NCI-H2171 (cell line): ENCODE data around the gene SOX11.

Experiments
- DNase-seq: peaks from one replicate; lab custom pipeline; 2025; lab: John Stamatoyannopoulos, UW

The SOX11 gene

DNA sequence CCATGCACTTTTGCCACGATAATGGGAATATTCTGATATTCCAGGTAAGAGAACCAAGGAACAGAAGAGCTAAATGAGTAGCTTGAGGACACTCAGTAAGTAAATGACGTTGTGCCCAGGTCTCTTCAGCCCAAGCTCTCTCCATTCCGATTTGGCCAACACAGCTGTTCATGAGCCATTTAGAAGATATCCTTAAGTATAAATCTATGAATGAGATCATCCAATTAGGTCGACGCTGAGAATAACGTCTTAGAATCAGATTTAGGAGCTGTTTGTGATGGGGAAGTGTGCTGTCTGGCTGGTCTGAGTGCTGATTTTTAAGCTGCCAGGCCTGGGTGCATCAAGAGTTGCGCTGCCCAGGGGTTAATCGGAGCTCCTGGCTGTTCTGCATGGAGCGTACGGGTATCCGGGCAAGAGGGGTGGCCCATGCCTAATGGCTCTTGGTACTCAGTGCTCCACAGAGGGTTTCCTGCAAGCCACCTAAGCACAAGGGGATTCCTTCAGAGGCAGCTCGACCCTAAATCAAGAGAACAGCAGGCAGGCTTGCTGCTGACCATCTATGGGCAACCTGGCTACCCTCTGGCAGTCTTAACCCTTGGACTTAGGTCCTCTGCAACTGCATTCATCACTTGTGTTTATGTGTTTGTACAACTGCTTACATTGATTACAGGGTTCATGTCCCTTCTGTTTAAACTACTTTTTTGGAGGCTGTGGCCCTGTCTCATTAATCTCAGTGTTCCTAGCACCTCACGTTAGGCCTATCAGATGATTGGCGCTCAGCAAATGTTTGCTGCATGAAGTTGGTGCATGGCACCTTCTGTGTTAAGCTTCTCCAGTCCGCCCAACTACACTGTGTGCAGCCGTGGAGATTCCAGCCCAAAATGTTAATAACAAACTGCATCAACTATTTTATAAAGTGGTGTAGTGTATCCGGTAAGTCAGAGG, 31.9 kb downstream of the SOX11 start:
- no peak for DNase-seq

DNA sequence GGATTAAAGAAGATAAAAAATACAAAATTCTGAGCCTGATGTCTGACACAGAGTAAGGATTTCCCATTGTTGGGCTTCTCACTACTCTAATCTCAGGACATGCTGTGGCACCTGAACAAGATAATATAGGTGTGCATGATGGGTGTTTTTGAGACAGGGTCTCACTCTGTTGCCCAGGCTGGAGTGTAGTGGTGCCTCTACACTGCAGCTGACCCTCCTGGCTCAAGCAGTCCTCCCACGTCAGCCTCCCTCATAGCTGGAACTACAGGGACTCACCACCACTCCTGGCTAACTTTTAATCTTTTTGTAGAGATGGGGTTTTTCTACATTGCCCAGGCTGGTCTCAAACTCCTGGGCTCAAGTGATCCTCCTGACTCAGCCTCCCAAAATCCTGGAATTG, 32.9 kb downstream of the SOX11 start:
- no peak for DNase-seq

DNA sequence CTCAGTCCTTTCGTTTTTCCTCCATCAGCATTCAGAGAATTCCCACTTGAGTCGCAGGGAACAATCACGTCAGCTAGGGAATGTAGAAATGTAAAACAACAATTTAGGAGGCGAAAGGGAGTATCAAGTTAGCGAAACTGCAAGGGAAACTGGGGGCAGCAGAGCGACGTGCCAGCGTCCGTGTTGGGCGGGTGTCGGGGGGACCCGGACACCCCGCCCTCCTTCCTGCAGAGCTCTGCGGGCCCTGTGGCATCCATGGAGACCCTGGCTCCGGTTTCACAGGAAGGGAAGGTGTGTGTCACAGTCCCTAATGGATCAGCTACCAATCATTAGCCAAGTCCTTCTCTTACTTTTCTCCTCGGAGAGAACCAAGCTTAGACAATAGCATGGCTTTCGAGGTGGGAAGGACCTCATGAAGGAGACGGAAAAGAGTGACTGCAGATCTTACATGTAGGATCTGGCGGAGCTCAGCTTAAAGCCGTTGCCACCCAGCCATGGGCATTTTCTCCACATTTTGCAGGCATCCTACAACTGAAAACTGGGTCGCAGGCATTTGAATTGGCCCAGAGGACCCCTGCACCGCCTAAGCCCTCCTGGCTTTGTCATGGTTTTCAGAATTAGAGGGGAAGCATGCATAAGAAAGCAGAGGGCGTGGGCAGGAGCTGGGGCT, 33.7 kb downstream of the SOX11 start:
- DNase-seq, result no peak

DNA sequence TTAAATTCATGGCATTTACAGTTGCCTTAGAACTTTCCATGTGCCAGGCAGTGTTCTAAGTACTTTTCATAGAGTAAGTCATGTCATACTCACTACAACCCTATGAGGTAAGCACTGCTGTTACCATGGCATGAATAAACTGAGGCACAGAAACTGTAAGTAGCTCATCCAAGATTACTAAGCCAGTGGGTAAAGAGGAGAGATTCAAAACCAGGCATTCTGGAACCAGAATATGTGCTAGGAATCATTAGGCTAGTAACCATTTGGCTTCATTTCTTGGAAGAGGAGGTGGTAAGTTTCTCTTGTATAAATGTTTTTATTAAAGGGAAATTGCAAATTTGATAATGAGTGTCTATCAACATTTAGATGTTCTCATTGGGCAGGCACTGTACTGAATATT, 35.1 kb downstream of the SOX11 start:
- no peak for DNase-seq

DNA sequence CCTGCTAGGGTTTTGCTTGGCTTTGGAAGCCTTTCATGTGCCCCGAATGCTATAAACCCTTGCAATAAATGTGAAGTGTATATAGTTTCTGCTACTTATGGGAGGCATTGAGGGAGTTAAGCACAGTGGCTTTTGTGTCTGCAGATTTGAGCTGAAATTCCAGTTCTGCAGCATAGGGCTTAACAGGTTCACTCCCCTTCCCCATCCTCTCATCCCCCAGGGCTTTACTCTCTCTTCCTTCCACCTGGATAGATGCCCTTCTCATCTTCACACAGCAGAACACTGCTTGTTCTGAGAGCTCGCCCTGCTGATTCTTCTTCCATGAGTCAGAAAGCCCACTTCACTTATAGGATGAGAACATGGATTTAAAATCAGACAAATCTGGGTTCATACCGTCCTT, 37.2 kb downstream of the SOX11 start:
- no peak for DNase-seq

DNA sequence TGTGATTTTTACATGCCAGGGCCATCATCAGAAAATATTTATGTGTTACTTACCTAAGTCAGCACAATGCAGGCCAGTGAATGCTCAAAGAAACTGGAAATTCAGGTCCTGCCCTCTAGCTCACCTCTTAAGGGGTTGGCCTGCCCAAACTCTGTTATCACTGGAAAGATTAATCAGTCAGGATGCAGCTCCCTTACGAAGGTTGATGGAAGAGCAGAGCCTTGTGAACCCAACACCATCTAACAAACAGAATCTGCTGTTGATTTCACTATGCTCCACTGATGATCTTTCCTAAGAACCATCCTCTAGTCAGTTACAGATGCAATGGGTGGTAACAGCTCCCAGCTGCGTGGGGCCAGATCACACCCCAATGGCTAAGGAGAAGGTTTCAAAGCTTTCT, 38.2 kb downstream of the SOX11 start:
- DNase-seq, result no peak

DNA sequence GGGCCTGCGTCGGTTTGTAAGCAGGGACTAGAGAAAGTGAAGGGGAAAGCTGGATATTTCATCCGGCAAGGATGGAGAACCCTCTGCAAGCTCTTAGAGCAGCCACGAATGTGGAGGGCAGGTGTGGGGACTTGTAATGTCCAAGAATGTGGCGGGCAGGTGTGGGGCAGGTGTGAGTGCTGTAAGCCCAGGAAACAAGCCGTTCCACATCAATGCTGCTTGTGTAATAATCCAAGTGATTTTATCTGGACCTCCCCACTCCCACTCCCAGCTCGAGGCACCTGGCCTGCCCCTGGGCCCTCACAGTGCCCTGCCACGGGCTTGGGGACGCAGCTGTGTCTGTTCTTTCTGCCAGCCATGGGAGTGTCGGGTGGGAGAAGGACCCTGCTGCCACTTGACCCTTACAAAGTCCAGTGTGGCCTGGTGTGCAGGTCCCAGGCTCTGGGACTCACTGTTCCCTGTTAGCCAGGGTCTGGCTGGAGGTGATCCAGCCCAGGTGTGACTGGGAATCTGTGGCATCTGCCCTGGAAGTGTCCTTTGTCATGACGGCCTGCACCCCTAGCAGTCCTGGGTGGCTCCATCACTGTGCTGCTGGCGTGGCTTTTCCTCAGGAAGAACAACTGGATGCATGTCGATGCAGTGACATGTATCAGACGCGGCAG, 42.8 kb downstream of the SOX11 start:
- DNase-seq, result no peak

DNA sequence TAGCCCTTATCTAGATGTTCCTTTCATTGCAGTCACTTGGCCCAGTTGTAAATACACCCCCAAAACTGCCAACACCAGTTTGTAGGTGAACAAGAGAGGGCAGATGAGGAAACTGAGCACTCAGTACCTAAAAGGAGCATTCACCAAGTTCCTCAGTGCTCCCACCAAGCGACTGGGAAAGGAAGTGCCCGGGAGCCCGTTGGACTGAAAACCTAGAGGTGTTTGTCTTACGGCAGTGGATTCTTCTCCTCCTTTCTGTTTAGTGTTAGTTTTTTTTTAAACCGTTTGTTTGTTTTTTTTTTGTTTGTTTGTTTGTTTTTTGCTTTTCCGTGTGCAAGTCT, 43.3 kb downstream of the SOX11 start:
- DNase-seq, result no peak

DNA sequence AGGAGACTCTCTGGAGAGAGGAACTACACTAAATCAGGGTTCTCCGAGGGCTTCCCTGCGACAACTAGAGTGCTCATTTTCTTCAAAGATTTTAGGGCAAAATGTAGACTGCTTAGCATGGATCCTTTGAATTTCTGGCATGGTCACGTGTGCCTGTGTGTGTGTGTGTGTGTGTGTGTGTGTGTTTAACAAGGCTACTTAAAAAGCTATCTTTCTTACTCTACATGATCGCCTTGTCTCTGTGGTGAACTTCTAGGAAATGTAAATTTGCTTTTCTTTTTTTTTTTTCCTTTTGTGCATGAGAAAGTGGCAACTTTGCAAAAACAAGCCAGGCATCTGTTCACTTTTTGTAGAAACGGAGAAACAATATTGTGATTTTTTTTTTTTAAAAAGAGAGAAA, 43.9 kb downstream of the SOX11 start:
- DNase-seq, result no peak

DNA sequence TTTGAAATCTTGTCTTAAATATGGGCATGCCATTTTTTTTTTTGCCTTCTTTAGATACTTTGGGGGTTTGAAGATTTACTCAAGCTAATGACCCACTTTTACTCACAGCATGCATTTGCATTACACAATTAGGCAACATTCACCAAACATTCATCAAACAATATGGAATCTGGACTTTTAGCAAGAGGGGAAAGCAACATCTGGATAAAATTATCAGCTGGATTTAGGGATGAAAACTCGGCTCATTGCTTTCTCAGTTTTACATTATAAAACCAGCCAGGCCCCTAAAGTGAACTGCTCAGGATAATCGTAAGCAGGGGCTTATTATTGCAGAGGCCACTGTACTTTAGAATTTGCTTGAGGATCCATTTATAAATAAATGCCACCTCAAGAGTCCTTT, 44.7 kb downstream of the SOX11 start:
- DNase-seq, result no peak

DNA sequence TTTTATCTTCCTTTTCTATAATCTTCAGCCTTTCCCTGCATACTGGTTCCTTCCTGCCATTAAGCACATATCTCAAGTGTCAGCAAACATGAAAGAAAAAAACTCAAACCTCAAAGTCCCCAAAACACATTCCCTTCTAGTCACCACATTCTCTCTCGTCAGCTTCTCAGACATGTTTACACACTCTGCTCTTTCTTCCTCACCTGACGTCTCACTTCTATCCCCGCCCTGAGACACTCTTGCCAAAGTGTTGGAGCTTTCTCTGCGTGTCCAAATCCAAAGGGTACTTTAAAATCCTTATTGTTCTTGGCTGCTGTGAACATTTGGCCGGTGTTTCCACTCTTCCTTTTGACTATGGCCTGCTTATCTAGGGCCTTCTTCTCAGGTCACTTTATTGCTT, 47.9 kb downstream of the SOX11 start:
- DNase-seq, result no peak

DNA sequence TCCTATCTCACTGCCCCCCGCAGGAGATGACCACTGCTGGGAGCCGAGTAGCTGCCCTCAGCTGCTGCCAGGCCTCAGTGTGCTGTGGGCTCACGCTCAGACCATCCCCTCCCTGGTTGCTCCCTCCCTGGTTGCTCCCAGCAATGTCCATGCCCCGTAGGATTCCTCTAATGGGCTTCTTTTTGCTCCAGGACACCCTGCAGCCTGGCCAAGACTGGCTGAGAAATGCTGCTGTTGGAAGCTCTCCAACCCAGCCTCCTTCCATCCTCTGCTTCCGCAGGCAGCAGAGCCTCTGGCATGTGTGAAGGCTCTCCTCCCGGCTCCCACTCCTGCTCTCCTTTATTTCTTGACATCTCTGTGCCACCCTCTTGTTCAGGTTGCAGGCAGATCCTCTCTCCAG, 48.6 kb downstream of the SOX11 start:
- no peak for DNase-seq

DNA sequence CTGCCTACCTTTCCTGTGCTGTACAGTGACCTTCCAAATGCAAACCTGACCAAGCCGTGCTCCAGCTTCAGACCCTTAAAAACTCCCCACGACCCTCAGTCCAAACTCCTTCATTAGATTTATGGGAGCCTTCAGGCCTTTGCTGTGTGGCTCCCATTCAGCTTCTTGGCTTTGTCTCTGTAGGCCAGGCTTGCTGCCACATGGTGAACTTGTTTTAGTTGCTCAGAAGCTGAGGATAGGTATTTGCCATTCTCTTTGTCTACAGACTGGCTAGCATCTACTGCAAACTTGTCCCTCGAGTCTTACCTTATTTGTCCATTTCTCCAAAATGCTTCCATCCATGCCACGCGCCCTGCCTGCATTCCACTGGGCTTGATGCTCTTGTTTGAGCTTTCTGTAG, 49.1 kb downstream of the SOX11 start:
- DNase-seq, result no peak

DNA sequence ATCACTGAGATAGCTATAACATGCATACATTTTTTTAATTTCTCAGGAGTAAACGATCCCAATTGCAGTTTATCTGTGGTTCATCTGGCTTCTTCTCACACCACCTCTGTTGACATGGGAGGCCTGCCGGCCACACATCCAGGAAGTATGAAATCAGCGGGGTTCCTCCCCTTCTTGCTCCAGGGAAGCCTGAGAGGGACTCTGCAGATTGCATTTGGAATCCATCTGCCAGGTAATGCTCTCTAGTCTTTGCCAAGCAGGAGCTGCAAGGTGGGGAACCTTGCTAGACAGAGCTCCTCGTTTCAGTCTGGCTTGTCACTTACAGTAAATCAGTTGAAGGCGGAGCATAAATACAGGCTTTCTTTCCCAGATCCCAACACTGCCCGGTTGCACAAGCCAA, 49.9 kb downstream of the SOX11 start:
- no peak for DNase-seq

DNA sequence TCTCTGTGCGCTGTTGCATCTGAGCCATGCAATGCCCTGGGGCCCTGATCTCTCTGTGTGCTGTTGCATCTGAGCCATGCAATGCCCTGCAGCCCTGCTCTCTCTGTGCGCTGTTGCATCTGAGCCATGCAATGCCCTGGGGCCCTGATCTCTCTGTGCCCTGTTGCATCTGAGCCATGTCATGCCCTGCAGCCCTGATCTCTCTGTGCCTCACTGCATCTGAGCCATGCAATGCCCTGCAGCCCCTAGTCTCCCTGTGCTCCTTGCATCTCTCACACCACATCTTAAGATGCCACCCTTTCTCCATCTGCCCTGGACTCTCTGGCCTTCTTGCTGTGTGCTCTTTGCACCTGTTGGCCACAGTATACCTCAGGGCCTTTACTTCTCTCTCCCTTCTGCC, 56.2 kb downstream of the SOX11 start:
- no peak for DNase-seq

DNA sequence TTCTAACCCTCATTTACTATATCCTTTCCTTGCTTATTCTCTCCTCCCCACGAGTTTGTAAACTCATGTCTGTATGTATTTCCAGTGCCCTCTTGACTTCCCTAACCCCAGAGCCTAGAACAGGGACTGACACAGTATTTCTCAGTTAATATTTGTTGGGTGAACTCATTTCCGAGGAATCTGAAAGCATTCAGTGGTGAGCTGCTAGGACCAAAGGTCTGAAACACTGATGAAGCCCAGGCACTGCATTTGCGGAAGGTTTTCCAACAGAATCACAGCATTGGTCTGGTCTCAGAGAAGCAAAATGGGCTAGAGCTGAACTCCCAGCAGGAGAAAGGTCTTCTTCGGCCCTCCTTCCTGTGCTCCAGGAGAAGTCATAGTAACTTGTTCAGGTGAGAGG, 56.8 kb downstream of the SOX11 start:
- no peak for DNase-seq

DNA sequence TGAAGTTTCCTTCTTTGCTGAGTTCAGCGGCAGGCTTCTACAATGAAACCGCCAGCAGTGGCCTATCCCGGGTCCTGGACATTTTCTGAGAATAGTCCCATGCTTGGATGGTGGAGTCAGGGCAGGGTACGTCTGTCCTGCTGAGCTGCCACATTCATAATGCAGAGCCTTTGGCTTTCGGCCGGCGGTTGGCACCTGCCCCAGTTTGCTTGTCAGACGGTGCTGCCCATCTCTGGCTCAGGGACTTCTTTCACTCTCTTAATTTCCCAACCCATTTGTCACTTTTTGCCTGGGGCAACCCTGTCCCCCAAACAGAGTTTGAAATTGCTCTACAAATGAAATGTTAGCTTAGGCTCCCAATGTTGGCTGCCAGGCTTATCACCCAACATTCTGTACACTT, 57.2 kb downstream of the SOX11 start:
- no peak for DNase-seq
